GM18858 (cell line): Measurements from ENCODE around the gene CA11.
"Not testable (repeated sequence)": the region's sequence is repeated elsewhere in the genome, so short reads cannot be mapped to it uniquely, and the experiment has no call there.

Experiments used
- ATAC-seq: cut with Tn5 transposase; IDR thresholded peaks from one replicate; pipeline ENCODE4 v1.9.1; 2021; ENCODE audit not compliant: unreplicated experiment

Gene CA11

GRCh38 chr19:48646001-48646721 lies at the start of gene CA11:
TSS of gene CA11 (minus strand) at chr19:48646187. CDS start at chr19:48645632, 555 bp downstream.
- ATAC-seq = peak; percentile 47

DNA sequence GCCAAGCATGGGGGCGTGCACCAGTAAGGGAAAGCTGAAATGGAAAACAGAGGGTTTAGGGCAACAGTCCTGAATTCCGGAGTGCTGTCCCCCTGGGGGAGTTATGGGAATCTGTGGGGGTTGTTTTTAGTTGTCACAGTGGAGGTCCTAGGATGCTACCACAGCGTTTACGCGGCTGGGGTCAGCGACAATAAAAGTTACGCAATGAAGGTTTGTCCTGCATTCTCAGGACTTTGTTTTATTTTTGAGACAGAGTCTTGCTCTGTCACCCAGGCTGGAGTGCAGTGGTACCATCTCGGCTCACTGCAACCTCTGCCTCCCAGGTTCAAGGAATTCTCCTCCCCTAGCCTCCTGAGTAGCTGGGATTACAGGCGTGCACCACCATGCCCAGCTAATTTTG lies 47.6 kb upstream of the CA11 start:
- not testable (repeated sequence) for ATAC-seq

- ATAC-seq = no peak
Measured at GRCh38 chr19:48689449-48689848, 43.5 kb upstream of the CA11 start.

- no peak for ATAC-seq
Measured at GRCh38 chr19:48687776-48688175, 41.8 kb upstream of the CA11 start.

- not testable (repeated sequence) for ATAC-seq
Measured at GRCh38 chr19:48686637-48687036, 40.6 kb upstream of the CA11 start.

GRCh38 chr19:48686088-48686487 lies 40.1 kb upstream of the CA11 start:
- ATAC-seq = no peak

GRCh38 chr19:48685583-48685982 lies 39.6 kb upstream of the CA11 start:
- ATAC-seq = no peak

DNA sequence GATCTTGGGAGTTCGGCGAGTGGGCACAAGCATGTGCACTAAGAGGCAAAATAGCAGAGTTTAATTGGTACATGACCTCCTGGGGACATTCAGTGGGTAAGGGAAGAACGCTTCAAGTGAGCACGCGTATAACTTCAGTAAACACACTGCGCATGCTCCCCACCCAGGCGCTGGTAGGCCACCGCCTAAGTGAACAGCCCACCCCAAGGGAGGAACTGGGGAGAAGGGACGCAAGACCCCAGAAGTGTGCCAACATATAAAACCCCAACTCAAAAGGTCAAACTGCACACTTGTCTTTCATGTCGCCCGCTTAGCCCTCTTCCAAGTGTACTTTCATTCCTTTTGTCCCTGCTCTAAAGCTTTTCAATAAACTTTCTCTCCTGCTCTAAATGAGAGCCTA lies 37.4 kb upstream of the CA11 start:
- ATAC-seq = no peak

DNA sequence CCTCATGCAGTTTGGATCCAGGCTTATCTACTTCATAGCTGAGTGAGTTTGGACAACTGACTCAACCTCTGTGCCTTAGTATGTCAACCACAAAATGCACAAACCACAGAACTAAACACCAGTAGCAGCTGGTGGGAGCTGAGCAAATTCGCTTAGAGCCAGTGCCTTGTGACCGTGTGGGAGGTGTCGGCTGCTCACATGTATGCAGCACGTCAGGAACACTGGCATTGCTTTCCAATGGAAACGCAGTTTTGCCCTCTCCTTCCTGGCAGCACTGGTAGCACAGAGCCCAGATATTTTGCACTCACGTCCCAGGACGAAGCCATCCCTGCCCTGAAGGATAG lies 35.1 kb upstream of the CA11 start:
- ATAC-seq = no peak

DNA sequence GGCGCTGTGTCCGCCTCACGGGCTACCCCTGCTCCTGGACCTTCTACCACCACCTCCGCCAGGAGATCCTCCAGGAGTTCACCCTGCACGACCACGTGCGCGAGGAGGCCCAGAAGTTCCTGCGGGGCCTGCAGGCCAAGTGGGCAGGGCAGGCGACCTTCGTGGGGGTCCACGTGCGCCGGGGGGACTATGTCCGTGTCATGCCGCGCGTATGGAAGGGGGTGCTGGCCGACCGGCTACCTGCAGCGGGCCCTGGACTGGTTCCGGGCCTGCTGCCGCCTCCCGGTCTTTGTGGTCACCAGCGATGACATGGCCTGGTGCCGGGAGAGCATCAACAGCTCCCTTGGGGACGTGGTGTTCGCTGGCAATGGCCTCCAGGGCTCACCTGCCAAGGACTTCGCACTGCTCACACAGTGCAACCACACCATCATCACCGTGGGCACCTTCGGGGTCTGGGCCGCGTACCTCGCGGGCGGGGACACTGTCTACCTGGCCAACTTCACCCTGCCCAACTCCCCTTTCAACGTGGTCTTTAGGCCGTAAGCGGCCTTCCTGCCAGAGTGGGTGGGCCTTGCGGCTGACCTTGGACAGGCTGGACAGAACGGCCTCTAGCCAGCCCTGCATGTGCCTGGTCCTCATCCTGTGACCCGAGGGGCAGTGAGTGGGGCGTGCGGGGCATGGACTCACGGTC lies 34.6 kb upstream of the CA11 start:
- no peak for ATAC-seq

DNA sequence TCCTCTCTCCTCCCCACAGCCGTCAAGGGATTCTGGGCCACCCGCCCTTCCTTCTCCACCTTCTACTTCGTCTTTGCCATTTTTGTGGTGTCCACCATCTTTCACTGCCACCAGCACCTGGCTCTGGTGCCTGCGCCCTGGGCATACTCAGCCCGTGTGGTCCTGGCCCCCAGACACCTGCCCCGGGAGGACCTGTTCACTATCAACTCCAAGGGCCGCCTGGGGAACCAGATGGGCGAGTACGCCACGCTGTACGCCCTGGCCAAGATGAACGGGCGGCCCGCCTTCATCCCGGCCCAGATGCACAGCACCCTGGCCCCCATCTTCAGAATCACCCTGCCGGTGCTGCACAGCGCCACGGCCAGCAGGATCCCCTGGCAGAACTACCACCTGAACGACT lies 34.0 kb upstream of the CA11 start:
- not testable (repeated sequence) for ATAC-seq

DNA sequence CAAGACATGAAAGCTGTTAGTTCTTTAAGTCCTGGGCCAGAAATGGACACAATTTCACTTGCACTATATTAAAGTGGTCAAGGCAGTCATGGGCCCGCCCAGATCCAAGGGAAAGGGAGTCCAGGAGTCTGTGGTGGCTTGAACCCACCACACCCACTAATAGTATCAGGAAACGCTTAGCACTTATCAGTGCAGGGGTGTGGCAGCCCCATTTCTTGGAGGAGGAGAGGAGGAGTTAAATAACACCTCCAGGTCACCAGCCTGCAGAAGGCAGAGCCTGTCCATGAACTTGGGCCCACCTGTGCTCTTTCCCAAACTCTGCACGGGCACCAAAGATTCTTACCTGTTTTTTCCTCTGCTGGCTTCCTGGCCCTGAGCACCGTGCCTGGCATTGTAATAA lies 32.2 kb upstream of the CA11 start:
- no peak for ATAC-seq

DNA sequence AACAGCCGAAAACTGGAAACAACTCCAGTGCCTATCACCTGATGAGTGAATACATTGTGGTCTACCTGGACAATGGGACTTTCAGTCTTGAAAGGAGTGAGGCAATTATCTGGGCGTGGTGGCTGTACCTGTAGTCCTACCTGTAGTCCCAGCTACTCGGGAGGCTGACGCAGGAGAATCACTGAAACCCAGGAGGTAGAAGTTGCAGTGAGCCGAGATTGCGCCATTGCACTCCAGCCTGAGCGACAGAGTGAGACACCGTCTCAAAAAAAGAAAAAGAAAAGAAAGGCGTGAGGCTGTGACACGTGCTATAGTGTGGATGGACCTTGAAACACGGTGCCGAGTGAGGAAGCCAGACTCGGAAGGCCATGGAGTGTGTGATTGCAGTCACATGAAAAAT lies 30.9 kb upstream of the CA11 start:
- ATAC-seq = no peak

GRCh38 chr19:48676487-48676886 lies 30.5 kb upstream of the CA11 start:
- no peak for ATAC-seq

GRCh38 chr19:48674921-48675824 lies 29.2 kb upstream of the CA11 start:
- no peak for ATAC-seq

DNA sequence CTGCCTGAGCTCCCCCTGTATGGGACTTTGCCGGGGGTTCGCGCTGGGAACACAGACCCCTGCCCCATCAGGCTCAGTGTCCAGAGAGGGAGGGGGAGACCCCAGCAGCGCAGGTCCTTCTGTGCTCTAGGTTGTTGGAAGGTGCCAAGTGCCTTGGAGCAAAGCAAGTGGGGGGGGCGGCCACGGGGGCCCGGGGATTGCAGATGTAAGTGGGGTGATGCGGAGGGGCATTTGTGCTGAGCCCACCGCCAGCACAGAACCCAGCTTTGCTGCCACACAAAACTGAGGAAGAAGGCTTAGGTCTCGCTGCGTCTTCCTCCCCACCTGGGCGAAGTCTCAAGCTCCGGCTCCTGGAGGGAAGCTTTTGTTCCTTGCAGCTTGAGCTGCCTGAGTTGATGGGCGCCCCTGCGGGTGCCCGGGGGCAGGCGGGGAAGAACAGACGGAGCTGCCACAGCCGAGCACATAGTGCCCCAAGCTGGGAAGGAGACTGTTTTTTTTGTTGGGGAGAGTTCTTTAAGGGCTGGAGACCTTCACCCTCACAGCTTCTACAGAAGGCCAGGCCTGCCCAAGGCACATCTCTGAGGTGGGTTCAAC lies 28.3 kb upstream of the CA11 start:
- ATAC-seq = no peak

- no peak for ATAC-seq
Measured at GRCh38 chr19:48673436-48674100, 27.6 kb upstream of the CA11 start.

DNA sequence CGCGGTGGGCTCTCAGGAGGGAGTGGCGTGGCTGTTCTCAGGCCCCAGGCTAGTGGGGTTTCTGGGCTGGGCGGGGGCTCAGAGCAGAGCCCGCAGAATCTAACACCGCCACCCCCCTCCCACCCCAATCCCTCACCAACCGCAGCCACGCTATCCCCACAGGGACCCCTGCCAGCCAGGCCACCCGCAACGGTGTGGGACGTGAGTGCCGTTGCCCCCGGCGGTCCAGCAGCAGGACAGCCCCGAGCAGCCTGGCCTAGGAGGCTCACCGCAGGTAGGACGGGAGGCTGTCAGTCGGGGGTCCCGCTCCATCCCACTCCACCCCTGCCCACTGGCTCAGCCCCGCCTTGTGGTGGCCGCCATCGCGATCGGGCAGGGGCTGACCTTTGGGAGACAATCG lies 27.0 kb upstream of the CA11 start, which contains the start of gene NTN5:
Gene NTN5 (minus strand): TSS at position 24 of the 400 bp plus-strand sequence. CDS start 2,031 bp downstream, outside the sequence.
- no peak for ATAC-seq

DNA sequence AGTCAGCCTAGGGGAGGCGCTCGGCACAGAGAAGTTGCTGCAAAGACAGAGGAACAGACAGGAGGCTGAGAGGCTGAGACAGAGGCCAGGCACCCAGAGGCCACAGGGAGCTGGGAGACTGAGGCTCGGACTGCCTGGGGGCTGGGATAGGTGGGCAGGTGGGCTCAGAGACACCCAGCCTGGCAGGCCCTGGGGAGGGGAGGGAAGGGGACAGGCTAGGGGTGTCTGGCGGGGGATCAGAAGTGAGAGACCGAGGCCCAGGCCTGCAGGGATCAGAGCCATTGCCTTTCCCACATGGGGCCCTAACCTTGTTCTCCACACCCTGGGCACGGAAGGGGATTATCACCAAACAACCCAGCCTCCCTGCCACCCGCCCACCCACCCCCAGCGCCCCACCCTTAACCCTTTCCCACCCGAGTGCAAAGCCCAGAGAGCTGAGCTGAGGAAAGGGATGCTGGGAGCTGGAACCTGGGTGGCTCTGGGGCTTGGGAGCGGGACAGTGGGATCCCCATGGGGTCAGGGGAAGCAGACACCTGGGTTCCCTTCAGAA lies 25.5 kb upstream of the CA11 start:
- no peak for ATAC-seq

DNA sequence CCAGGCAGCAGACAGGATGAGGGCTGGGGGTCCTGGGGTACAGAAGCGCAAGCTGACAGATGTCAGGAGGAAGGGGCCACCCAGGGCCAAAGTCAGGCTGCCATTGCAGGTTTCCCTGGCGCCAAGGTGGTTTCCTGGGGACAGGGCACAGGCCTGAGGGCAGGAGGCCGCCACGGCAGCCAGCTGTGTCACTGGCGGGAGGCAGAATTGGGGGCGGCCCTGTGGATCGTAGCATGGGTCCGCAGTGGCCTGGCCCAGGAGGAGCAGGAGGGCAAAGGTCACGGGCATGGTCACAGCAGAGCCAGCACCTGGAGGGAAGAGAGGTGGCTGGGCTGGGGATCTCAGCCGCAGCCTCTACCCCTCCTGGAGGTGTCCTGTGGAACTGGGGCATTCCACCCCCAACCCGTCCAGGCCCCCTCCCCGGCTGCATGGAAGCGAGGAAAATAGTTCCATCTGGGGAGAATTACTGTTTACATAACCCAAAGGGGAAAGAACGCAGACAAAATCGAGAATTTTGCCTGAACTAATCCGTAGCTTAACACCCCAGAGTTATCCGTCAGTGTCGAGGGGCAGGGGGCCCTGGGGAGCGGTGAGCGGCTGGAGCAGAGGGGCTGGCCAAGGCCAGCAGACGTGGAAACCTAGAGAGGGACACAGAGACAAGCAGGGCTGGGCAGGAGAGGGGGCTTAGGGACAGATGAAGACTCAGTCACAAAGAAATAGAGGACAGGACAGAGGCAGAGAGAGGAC lies 24.9 kb upstream of the CA11 start:
- ATAC-seq = no peak
